ENCODE results near the gene SIRT4. TPM values are rescaled to one million over a fixed set of nuclear protein-coding genes. Genes with fewer than 3 reads are reported as not detected.
"Not testable (repeated sequence)": the region's sequence is repeated elsewhere in the genome, so short reads cannot be mapped to it uniquely, and the experiment has no call there.

Gene SIRT4
- total RNA-seq, 4 donors from 2014 or later = 2.5 to 13.2 (median 6.7) TPM

GRCh38 chr12:120331390-120331789 lies 29.3 kb downstream of the SIRT4 start:
- in situ Hi-C loops (cut with MboI; ENCODE audit: low sequenced_read_pairs in 4 of 4) = no loop called here
- Histone ChIP-seq H3K9me3 (no peaks in the 10 kb centered on the region), H3K36me3 (no peaks in the 10 kb centered on the region), H3K27me3 (no peaks in the 10 kb centered on the region), H3K27ac (no peak overlapping the region), H3K4me3 (no peak overlapping the region), H3K4me1 (no peaks in the 10 kb centered on the region)
- DNase-seq (no peak), ATAC-seq (no peak)
- TF ChIP-seq CTCF (IDR thresholded peaks at IDR 0.05 in 4 of 5, conservative IDR thresholded peaks at IDR 0.05 in 1 of 5) (no peak), POLR2A (IDR thresholded peaks at IDR 0.05) (no peak)
- intact Hi-C loops (cut with DNase I; ENCODE audit: low total_unique reads) = no loop called here

- H3K4me1 ChIP-seq = no peaks in the 10 kb centered on the region
- no peak overlapping the region for H3K27ac ChIP-seq
- no peaks in the 10 kb centered on the region for H3K9me3 ChIP-seq
- ATAC-seq (no peak), DNase-seq (no peak)
- in situ Hi-C loops (cut with MboI; ENCODE audit: low sequenced_read_pairs in 4 of 4) = no loop called here
- no peaks in the 10 kb centered on the region for H3K36me3 ChIP-seq
- no peaks in the 10 kb centered on the region for H3K27me3 ChIP-seq
- TF ChIP-seq POLR2A (IDR thresholded peaks at IDR 0.05) (no peak), CTCF (IDR thresholded peaks at IDR 0.05 in 4 of 5, conservative IDR thresholded peaks at IDR 0.05 in 1 of 5) (no peak)
- no peak overlapping the region for H3K4me3 ChIP-seq
- intact Hi-C loops (cut with DNase I; ENCODE audit: low total_unique reads) = no loop called here
Observed at GRCh38 chr12:120332041-120332440, 29.9 kb downstream of the SIRT4 start.

- intact Hi-C loops (cut with DNase I; ENCODE audit: low total_unique reads) (no loop called here), in situ Hi-C loops (cut with MboI; ENCODE audit: low sequenced_read_pairs in 4 of 4) (no loop called here)
- no peaks in the 10 kb centered on the region for H3K36me3 ChIP-seq
- TF ChIP-seq CTCF (IDR thresholded peaks at IDR 0.05 in 4 of 5, conservative IDR thresholded peaks at IDR 0.05 in 1 of 5) (no peak), POLR2A (IDR thresholded peaks at IDR 0.05) (no peak)
- H3K27ac ChIP-seq = no peak overlapping the region
- ATAC-seq = no peak
- no peaks in the 10 kb centered on the region for H3K27me3 ChIP-seq
- no peak overlapping the region for H3K4me3 ChIP-seq
- no peaks in the 10 kb centered on the region for H3K9me3 ChIP-seq
- H3K4me1 ChIP-seq = no peaks in the 10 kb centered on the region
- no peak for DNase-seq
Observed at GRCh38 chr12:120332523-120332922, 30.4 kb downstream of the SIRT4 start.

- ATAC-seq; H3K27ac ChIP-seq; H3K4me3 ChIP-seq; H3K9me3 ChIP-seq; in situ Hi-C loops (cut with MboI; ENCODE audit: low sequenced_read_pairs in 4 of 4); H3K36me3 ChIP-seq; H3K4me1 ChIP-seq; intact Hi-C loops (cut with DNase I; ENCODE audit: low total_unique reads); H3K27me3 ChIP-seq: not testable (repeated sequence)
- peak in 3 of 5 experiments; percentile 35 to 60 (median 44) for TF ChIP-seq CTCF (IDR thresholded peaks at IDR 0.05 in 4 of 5, conservative IDR thresholded peaks at IDR 0.05 in 1 of 5)
- DNase-seq = peak in 1 of 2 donors; percentile 37
Observed at GRCh38 chr12:120335447-120335846, 33.3 kb downstream of the SIRT4 start.

GRCh38 chr12:120336392-120336791 lies 34.3 kb downstream of the SIRT4 start:
- intact Hi-C loops (cut with DNase I; ENCODE audit: low total_unique reads); in situ Hi-C loops (cut with MboI; ENCODE audit: low sequenced_read_pairs in 4 of 4); H3K36me3 ChIP-seq: not testable (repeated sequence)

More at GRCh38 chr12:120336392-120336791, 34.3 kb downstream of the SIRT4 start:
- H3K4me3 ChIP-seq, H3K27ac ChIP-seq, H3K4me1 ChIP-seq, H3K9me3 ChIP-seq, H3K27me3 ChIP-seq, DNase-seq, ATAC-seq: not testable (repeated sequence)

All from gastrocnemius medialis (tissue), 4 donors.